ENCODE measurements around the gene HOXD13.

The HOXD13 gene

GRCh38 chr2:176092270-176093144 is at the start of gene HOXD13:
Gene HOXD13, plus strand, starts transcription at chr2:176092721. Its CDS starts 170 bp downstream, at chr2:176092891.
- no peak for DNase-seq (ENCODE audit: low read depth)

GRCh38 chr2:176056406-176056805 is 36.1 kb upstream of the HOXD13 start:
- DNase-seq (ENCODE audit: low read depth) = no peak

GRCh38 chr2:176063958-176064357 is 28.6 kb upstream of the HOXD13 start:
- no peak for DNase-seq (ENCODE audit: low read depth)

- DNase-seq (ENCODE audit: low read depth) = no peak
Measured at GRCh38 chr2:176066645-176067588, 25.6 kb upstream of the HOXD13 start.

- DNase-seq (ENCODE audit: low read depth) = no peak
Measured at GRCh38 chr2:176067589-176068418, 24.7 kb upstream of the HOXD13 start.

- no peak for DNase-seq (ENCODE audit: low read depth)
Measured at GRCh38 chr2:176068419-176068832, 24.1 kb upstream of the HOXD13 start.

GRCh38 chr2:176071330-176072291 is 20.9 kb upstream of the HOXD13 start:
- no peak for DNase-seq (ENCODE audit: low read depth)

GRCh38 chr2:176072292-176072669 is 20.2 kb upstream of the HOXD13 start:
- no peak for DNase-seq (ENCODE audit: low read depth)

GRCh38 chr2:176072951-176073904 is 19.3 kb upstream of the HOXD13 start:
- DNase-seq (ENCODE audit: low read depth) = no peak

- no peak for DNase-seq (ENCODE audit: low read depth)
Measured at GRCh38 chr2:176074919-176075425, 17.5 kb upstream of the HOXD13 start.

GRCh38 chr2:176075481-176075880 is 17.0 kb upstream of the HOXD13 start:
- no peak for DNase-seq (ENCODE audit: low read depth)

GRCh38 chr2:176076063-176076462 is 16.5 kb upstream of the HOXD13 start:
- no peak for DNase-seq (ENCODE audit: low read depth)

GRCh38 chr2:176076796-176077195 is 15.7 kb upstream of the HOXD13 start:
- DNase-seq (ENCODE audit: low read depth) = no peak

GRCh38 chr2:176078541-176079284 is 13.8 kb upstream of the HOXD13 start:
- DNase-seq (ENCODE audit: low read depth) = no peak

- DNase-seq (ENCODE audit: low read depth) = no peak
Measured at GRCh38 chr2:176079285-176079830, 13.2 kb upstream of the HOXD13 start.

- DNase-seq (ENCODE audit: low read depth) = no peak
Measured at GRCh38 chr2:176079831-176080539, 12.5 kb upstream of the HOXD13 start.

GRCh38 chr2:176080540-176081375 is 11.8 kb upstream of the HOXD13 start:
- no peak for DNase-seq (ENCODE audit: low read depth)

All from GM04503 (cell line).